Prostate gland (tissue), 2 donors: ENCODE data around the gene CSNK2B. TPM values are rescaled to one million over a fixed set of nuclear protein-coding genes. Genes with fewer than 3 reads are reported as not detected.

ENCODE experiments used
- DNase-seq: peaks from one replicate; pipeline ENCODE4 v3.0.0-alpha.2; 2019; ENCODE audit warnings: low spot score
- H3K27ac ChIP-seq, 2 donors: fragments of 200-600 bp; sonication (generic); 2 replicates each; pipeline ENCODE4 v1.5.1; 2017 to 2019
- H3K27me3 ChIP-seq: fragments of 200-600 bp; sonication (generic); replicated peaks from 2 replicates; pipeline ENCODE4 v1.5.1; 2019; ENCODE audit not compliant: insufficient read depth
- H3K36me3 ChIP-seq, 2 donors: fragments of 200-600 bp; sonication (generic); 1 replicate in 1 of 2; 2 replicates in 1 of 2; pipeline versions ENCODE4 v1.5.1 to v1.8.1; 2017 to 2019
- H3K4me1 ChIP-seq: fragments of 200-600 bp; sonication (generic); replicated peaks from 2 replicates; pipeline ENCODE4 v1.5.1; 2019
- H3K4me3 ChIP-seq, 2 donors: fragments of 200-600 bp; sonication (generic); 2 replicates each; pipeline ENCODE4 v1.5.1; 2017 to 2019
- H3K9me3 ChIP-seq: fragments of 200-600 bp; sonication (generic); 2 replicates; pipeline ENCODE4 v1.5.1; 2017
- POLR2A ChIP-seq: fragments of 450-650 bp; IDR thresholded peaks from one replicate; pipeline ENCODE4 v1.6.1; 2016; ENCODE audit warnings: antibody characterized with exemption, mild to moderate bottlenecking
- POLR2AphosphoS5 ChIP-seq: sonication (generic); formaldehyde crosslinking; IDR thresholded peaks from one replicate; pipeline ENCODE4 v1.6.1; 2017; ENCODE audit warnings: antibody characterized with exemption
- WGBS: methylation state at CpG from one replicate; pipeline ENCODE4 v1.1.5; 2018; 5-methylcytosine and 5-hydroxymethylcytosine counted together
- intact Hi-C: fragments of 100-400 bp; cut with DNase I; formaldehyde crosslinking; loops from one replicate; pipeline ENCODE4 v1.14.2; 2022
- total RNA-seq, 2 donors: library from RNA; depleted of rRNA; stranded (reverse); fragments of >200 nt; gene quantifications; one replicate each; pipeline ENCODE4 v1.1.0, GENCODE V29; 2016
- TF ChIP-seq, protein P1 (sequence below), 4 experiments: fragments of 200-600 bp in 2 of 4; fragments of 450-650 bp in 2 of 4; sonication (generic) in 2 of 4; IDR thresholded peaks; 1 replicate in 3 of 4; 2 replicates in 1 of 4; pipeline ENCODE4 v1.5.1; 2016 to 2019; ENCODE audit warnings: antibody characterized with exemption in 4 of 4, mild to moderate bottlenecking in 2 of 4, moderate library complexity in 2 of 4

CSNK2B gene
- total RNA-seq, 2 donors from 2014 or later, result 214 to 285 TPM

DNA sequence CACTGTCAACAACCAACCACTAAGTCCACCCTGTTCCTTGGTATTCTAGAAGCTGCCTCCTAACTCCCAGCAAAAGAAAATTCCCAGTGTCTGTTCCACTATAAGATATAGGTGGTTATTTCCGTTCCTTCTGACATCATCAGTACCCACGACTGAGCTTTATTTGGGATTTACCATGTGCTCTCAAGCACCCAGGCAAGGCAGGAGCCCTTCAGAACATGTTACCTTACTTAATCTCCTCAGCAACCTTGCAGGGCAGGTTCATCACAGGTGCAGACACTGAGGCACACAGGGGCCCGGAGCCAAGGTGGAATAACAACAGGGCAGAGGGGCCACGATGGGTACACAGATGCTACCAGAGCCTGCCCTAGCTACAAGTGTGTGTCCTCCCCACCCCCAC lies 26.5 kb downstream of the CSNK2B start:
- peaks cover 15% of the 10 kb centered on the region in 2 donors for H3K36me3 ChIP-seq
- intact Hi-C loops, result no loop called here

DNA sequence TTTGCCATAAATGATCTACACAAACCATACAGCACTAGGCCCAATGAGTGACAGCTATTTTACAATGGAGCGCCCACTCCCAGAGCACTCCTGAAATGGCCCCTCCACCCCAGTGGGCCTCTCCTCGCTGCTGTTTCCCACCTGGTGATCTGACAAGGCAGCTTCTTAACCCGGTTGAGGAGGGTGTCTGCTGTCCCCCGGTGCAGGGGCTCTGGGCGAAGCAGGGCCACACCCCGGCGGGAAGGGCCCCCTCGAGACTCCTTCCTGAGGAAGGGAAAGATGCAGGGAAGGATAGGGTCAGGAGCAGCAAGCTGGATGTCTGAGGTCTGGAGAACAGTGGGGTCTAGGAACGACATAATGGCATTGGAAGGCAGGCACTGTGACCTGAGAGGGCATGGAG lies 27.0 kb downstream of the CSNK2B start:
- intact Hi-C loops, result no loop called here
- DNase-seq, result no peak
- H3K36me3 ChIP-seq, result peaks cover 10 to 15% of the 10 kb centered on the region in 2 donors
- no peaks in the 10 kb centered on the region for H3K27me3 ChIP-seq
- H3K27ac ChIP-seq, result no peak overlapping the region
- no peaks in the 10 kb centered on the region for H3K9me3 ChIP-seq
- TF ChIP-seq POLR2AphosphoS5 (no peak), POLR2A (no peak)
- TF ChIP-seq, protein P1, sequence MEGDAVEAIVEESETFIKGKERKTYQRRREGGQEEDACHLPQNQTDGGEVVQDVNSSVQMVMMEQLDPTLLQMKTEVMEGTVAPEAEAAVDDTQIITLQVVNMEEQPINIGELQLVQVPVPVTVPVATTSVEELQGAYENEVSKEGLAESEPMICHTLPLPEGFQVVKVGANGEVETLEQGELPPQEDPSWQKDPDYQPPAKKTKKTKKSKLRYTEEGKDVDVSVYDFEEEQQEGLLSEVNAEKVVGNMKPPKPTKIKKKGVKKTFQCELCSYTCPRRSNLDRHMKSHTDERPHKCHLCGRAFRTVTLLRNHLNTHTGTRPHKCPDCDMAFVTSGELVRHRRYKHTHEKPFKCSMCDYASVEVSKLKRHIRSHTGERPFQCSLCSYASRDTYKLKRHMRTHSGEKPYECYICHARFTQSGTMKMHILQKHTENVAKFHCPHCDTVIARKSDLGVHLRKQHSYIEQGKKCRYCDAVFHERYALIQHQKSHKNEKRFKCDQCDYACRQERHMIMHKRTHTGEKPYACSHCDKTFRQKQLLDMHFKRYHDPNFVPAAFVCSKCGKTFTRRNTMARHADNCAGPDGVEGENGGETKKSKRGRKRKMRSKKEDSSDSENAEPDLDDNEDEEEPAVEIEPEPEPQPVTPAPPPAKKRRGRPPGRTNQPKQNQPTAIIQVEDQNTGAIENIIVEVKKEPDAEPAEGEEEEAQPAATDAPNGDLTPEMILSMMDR (IDR thresholded peaks at IDR 0.05), result no peak
- no peak overlapping the region for H3K4me3 ChIP-seq
- 83% methylated on average over 9 of the region's 9 CpGs for WGBS
- H3K4me1 ChIP-seq, result no peaks in the 10 kb centered on the region

More for the DNA sequence above, 26.5 kb downstream of the CSNK2B start:
- Histone ChIP-seq H3K27me3 (no peaks in the 10 kb centered on the region), H3K27ac (no peak overlapping the region), H3K9me3 (no peaks in the 10 kb centered on the region), H3K4me1 (no peaks in the 10 kb centered on the region), H3K4me3 (no peak overlapping the region)
- no peak for DNase-seq
- 76% methylated on average over 4 of the region's 4 CpGs for WGBS
- TF ChIP-seq POLR2A (no peak), POLR2AphosphoS5 (no peak)
- TF ChIP-seq, protein P1 (IDR thresholded peaks at IDR 0.05), result no peak

DNA sequence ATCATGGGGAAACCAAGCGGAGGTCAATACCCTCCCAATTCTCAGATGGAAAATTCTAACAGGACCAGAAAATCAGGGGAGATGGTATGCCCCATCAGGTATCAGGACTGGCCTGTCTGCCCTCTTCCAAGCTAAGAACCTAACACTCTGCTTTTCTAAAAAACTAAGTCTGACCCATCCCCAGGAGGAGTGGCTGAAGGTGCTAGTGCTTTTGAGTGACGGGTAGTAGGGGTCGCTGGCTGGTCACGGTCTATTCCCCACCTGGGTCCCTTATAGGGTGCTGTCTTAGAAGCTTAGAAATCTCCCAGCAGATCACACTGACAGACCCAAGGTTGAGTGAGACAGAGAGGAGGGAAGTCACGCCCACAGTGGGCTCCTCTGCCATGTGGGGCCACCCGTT lies 27.7 kb downstream of the CSNK2B start:
- H3K4me3 ChIP-seq, result no peak overlapping the region
- WGBS, result 87% methylated on average over 6 of the region's 6 CpGs
- peaks cover 3 to 15% of the 10 kb centered on the region in 2 donors for H3K36me3 ChIP-seq
- TF ChIP-seq POLR2A (no peak), POLR2AphosphoS5 (no peak)
- TF ChIP-seq, protein P1 (IDR thresholded peaks at IDR 0.05), result no peak
- H3K9me3 ChIP-seq, result no peaks in the 10 kb centered on the region
- H3K27me3 ChIP-seq, result no peaks in the 10 kb centered on the region
- intact Hi-C loops, result no loop called here
- no peak for DNase-seq
- H3K27ac ChIP-seq, result no peak overlapping the region
- H3K4me1 ChIP-seq, result no peaks in the 10 kb centered on the region

DNA sequence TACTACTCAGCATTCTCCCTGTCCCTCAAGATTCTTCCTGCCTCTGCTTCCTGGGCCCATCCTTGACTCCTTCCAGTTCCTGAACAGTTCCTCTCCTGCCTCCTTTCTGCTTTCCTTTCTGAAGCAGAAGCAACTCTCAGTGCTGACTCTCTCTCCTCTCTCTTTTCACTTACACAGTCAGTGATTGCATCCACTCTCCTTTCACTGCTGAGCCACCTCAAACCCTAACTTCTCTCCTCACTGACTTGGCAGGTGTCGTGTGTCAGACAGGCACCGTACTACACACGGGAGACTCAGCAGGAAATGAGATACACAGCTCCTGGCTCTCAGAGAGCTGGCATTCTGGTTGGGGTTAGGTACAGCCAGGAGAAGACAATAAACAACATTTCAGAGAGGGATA lies 31.7 kb downstream of the CSNK2B start:
- H3K4me1 ChIP-seq, result no peaks in the 10 kb centered on the region
- H3K27me3 ChIP-seq, result no peaks in the 10 kb centered on the region
- 22% methylated on average over 3 of the region's 3 CpGs for WGBS
- TF ChIP-seq POLR2A, result no peak
- TF ChIP-seq, protein P1 (IDR thresholded peaks at IDR 0.05), result no peak
- no peak for TF ChIP-seq POLR2AphosphoS5
- no peak overlapping the region for H3K4me3 ChIP-seq
- intact Hi-C loops, result no loop called here
- no peaks in the 10 kb centered on the region for H3K36me3 ChIP-seq
- H3K9me3 ChIP-seq, result no peaks in the 10 kb centered on the region
- peak overlapping the region; percentile 8 to 42 for H3K27ac ChIP-seq
- no peak for DNase-seq

- H3K27ac ChIP-seq, result no peak overlapping the region
- H3K4me3 ChIP-seq, result no peak overlapping the region
- WGBS, result 75% methylated on average over 5 of the region's 5 CpGs
- H3K36me3 ChIP-seq, result no peaks in the 10 kb centered on the region
- intact Hi-C loops, result no loop called here
- H3K27me3 ChIP-seq, result no peaks in the 10 kb centered on the region
- no peaks in the 10 kb centered on the region for H3K9me3 ChIP-seq
- peaks cover 3% of the 10 kb centered on the region for H3K4me1 ChIP-seq
- DNase-seq, result no peak
- TF ChIP-seq, protein P1 (IDR thresholded peaks at IDR 0.05), result no peak
- TF ChIP-seq POLR2AphosphoS5, result no peak
- no peak for TF ChIP-seq POLR2A
These were observed 35.0 kb downstream of the CSNK2B start for GRCh38 chr6:31700740-31701401.
